HFFc6 (cell line): ENCODE data around the gene NKAPL. TPM values are rescaled to one million over a fixed set of nuclear protein-coding genes. Genes with fewer than 3 reads are reported as not detected.
A peak's percentile ranks its signal among the peaks of the same experiment; 100 is the strongest.

Experiments
- DNase-seq: peaks from one replicate; pipeline ENCODE4 v3.0.0-alpha.2; 2018
- H3K27ac Mint-ChIP-seq: 2 replicates; pipeline ENCODE4 v1.8.0; 2020; ENCODE audit warnings: mild to moderate bottlenecking, mixed read lengths
- H3K27me3 Mint-ChIP-seq: 2 replicates; pipeline ENCODE4 v1.8.0; 2021; ENCODE audit warnings: mild to moderate bottlenecking, moderate library complexity, mixed read lengths; ENCODE audit not compliant: insufficient read depth
- H3K36me3 Mint-ChIP-seq: 2 replicates; pipeline ENCODE4 v1.8.0; 2021; ENCODE audit warnings: low read depth, mixed read lengths
- H3K4me1 Mint-ChIP-seq: 2 replicates; pipeline ENCODE4 v1.8.0; 2020; ENCODE audit warnings: low read depth, mixed read lengths
- H3K4me3 Mint-ChIP-seq: 2 replicates; pipeline ENCODE4 v1.8.0; 2020; ENCODE audit warnings: mild to moderate bottlenecking, moderate library complexity, mixed read lengths
- H3K9me3 Mint-ChIP-seq: 2 replicates; pipeline ENCODE4 v1.8.0; 2020; ENCODE audit warnings: mild to moderate bottlenecking, mixed read lengths
- CTCF ChIP-seq: fragments of 200-600 bp; sonication (generic); IDR thresholded peaks from 2 replicates; pipeline ENCODE4 v1.5.0; 2021; ENCODE audit warnings: antibody characterized with exemption, mild to moderate bottlenecking
- total RNA-seq, 6 experiments: library from RNA; stranded (reverse); fragmentation: NEBNext Ultra II Directional; extraction: Animal tissue kit (Norgen Biotek cat#: 25700); gene quantifications; 2 replicates in 1 of 6; 3 replicates in 5 of 6; pipeline ENCODE4 v1.2.3, GENCODE V29; 2021

Gene NKAPL
- total RNA-seq, 6 experiments from 2014 or later = not detected

GRCh38 chr6:28224131-28225055 is 34.7 kb upstream of the NKAPL start:
- peaks cover 18% of the 10 kb centered on the region; the same call in 1 of the 2 replicates for H3K36me3 Mint-ChIP-seq
- TF ChIP-seq CTCF = no peak
- H3K4me1 Mint-ChIP-seq = peaks cover 28% of the 10 kb centered on the region
- H3K27me3 Mint-ChIP-seq = peaks cover 2% of the 10 kb centered on the region; the same call in 1 of the 2 replicates
- DNase-seq = no peak
- no peaks in the 10 kb centered on the region for H3K9me3 Mint-ChIP-seq
- peak overlapping the region; percentile 98 for H3K4me3 Mint-ChIP-seq
- H3K27ac Mint-ChIP-seq = peak overlapping the region; percentile 83

- no peak for TF ChIP-seq CTCF
- Mint-ChIP-seq H3K4me1 (peaks cover 28% of the 10 kb centered on the region), H3K9me3 (no peaks in the 10 kb centered on the region), H3K4me3 (peak within 1 kb of the TSS; percentile 98), H3K27me3 (peaks cover 2% of the 10 kb centered on the region; the same call in 1 of the 2 replicates), H3K27ac (peak within 1 kb of the TSS; percentile 83), H3K36me3 (peaks cover 21% of the 10 kb centered on the region)
- DNase-seq = peak; percentile 87
Measured at GRCh38 chr6:28225056-28225834, 33.9 kb upstream of the NKAPL start, which contains the start of gene ZSCAN9. Gene ZSCAN9, plus strand, starts transcription at chr6:28225275. Its CDS starts 1,810 bp downstream, at chr6:28227085.

- Mint-ChIP-seq H3K4me3 (peak overlapping the region; percentile 98), H3K9me3 (no peaks in the 10 kb centered on the region), H3K27ac (no peak overlapping the region; the same call in 1 of the 2 replicates), H3K27me3 (peaks cover 2% of the 10 kb centered on the region; the same call in 1 of the 2 replicates), H3K36me3 (peaks cover 27% of the 10 kb centered on the region), H3K4me1 (peaks cover 23% of the 10 kb centered on the region)
- no peak for TF ChIP-seq CTCF
- no peak for DNase-seq
Measured at GRCh38 chr6:28226460-28226859, 32.6 kb upstream of the NKAPL start.

GRCh38 chr6:28232785-28233184 is 26.3 kb upstream of the NKAPL start:
- Mint-ChIP-seq H3K9me3 (no peaks in the 10 kb centered on the region), H3K36me3 (peaks cover 37% of the 10 kb centered on the region), H3K4me3 (no peak overlapping the region), H3K27me3 (no peaks in the 10 kb centered on the region), H3K4me1 (no peaks in the 10 kb centered on the region), H3K27ac (no peak overlapping the region)
- DNase-seq = no peak
- TF ChIP-seq CTCF = no peak

- Mint-ChIP-seq H3K4me3 (no peak overlapping the region), H3K4me1 (no peaks in the 10 kb centered on the region), H3K27ac (no peak overlapping the region), H3K9me3 (no peaks in the 10 kb centered on the region), H3K27me3 (no peaks in the 10 kb centered on the region), H3K36me3 (peaks cover 24% of the 10 kb centered on the region)
- no peak for DNase-seq
- no peak for TF ChIP-seq CTCF
Measured at GRCh38 chr6:28235912-28236452, 23.1 kb upstream of the NKAPL start.
